Stimulated activated CD4-positive, alpha-beta T cell treated with anti-CD3 and anti-CD28 coated beads, Interleukin-1b, Interleukin-23, amount 100 ng/mL, for 4 hours (primary cell): ENCODE measurements around the gene ETFA.
"Not testable (repeated sequence)": the region's sequence is repeated elsewhere in the genome, so short reads cannot be mapped to it uniquely, and the experiment has no call there.

Experiments
- DNase-seq, 2 donors: peaks; one replicate each; pipeline ENCODE4 v3.0.0-alpha.2; 2020; ENCODE audit warnings: low read depth in 2 of 2

ETFA gene

DNA sequence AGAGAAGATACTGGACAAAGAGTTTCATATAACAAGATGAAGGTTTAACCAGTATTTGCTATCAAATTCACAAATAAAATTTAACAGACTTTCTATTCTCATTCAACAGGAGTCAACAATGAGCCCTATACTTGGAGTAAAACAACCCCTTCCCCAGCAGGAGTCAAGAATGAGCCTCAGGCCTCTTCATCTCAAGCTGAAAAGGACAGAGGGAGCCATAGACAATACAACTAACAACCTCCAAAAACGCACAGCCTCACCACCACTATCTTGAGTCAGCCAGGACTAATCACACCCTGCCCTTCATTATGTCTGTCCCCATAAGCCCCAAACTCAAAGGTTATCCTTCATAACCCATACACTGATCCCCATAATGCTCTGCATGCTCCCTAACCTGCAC, 36.4 kb downstream of the ETFA start:
- no peak for DNase-seq

DNA sequence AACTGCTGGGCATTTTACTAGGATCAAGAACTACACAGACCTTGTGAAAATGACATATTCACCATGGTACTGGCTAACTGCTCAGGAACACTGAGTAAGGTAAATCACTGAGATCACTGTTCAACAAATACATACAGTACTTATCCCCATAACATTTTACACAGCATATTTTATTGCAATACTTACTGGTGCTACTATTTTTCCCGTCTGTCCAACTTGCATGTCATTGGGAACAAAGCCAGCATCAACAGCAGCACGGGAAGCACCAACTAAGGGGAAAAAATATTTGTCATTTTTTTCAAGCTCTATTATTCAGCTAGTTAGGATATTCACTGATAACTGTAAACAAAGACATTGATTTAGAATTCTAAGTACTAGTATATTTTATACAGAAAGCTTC, 37.0 kb downstream of the ETFA start:
- no peak for DNase-seq

DNA sequence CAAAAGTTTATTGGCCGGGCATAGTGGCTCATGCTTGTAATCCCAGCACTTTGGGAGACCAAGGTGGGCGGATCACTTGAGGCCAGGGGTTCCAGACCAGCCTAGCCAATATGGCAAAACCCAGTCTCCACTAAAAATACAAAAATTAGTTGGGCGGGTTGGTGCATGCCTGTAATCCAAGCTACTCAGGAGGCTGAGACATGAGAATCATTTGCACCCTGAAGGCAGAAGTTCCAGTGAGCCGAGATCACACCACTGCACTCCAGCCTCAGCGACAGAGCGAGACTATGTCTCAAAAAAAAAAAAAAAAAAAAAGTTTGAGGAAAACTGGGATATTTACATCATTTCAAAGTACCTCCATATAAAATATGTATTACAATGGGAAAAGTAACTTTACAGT, 40.4 kb downstream of the ETFA start:
- no peak for DNase-seq

DNA sequence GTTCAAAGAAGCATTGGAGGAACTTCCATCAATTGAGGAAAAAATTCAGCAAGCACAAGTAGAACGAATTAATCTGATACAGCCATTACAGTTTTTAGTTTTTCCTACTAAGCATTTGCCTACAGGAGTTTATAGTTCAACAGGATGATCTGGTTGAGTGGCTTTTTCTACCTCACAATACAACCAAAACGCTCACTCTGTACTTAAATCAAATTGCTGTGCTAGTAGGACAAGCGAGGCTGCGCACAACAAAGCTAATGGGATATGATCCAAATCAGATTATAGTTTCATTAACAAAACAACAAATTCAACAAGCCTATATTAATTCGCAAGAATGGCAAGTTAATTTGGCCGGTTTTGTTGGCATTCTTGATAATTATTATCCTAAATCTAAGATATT, 44.2 kb downstream of the ETFA start:
- DNase-seq, result no peak

DNA sequence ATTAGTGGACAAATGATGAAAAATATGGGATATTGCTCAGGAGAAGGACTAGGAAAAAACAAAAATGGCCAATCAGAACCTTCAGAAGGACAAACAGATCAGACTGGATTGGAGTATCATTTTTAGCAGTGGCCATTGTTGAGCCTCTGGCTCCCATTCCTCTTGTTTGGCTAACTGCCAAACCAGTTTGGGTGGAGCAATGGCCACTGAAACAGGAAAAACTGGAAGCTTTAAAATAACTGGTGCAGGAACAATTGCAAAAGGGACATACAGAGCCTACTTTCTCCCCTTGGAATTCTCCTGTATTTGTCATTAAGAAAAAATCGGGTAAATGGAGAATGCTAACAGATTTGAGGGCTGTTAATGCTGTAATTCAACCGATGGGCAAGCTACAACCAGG, 45.5 kb downstream of the ETFA start:
- not testable (repeated sequence) for DNase-seq

DNA sequence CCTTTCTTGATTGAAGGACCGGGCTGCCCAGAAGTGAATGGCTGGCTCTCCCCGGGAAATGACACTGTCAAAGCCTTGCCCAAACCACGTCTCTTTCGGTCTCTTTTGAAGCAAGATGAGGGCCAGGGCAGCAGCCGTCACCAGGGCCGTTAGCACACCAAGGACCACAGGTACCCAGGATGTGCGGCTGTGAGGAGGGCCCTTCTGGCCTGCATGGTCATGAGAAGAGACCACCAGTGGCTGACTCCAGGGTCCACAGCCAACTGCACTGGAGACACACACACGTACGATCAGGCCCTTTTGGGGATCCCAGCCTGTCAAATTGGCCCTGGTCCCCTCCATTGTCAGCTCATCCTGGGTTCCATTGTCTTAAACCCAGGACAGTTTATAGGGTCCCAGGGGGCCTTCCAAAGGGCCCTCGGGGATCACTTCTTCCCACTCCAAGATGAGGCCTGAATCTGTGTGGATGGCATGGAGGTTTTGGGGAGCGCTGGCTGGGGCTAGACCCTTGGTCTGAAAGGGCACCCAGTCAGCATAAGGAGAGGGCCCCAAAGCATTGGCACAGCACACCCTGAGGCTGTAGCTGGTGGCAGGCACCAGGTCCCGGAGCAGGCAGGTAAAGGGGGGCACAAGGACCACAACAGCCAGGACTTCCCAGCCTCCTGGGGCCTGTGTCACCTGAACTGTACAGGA, 50.9 kb downstream of the ETFA start:
- no peak for DNase-seq

DNA sequence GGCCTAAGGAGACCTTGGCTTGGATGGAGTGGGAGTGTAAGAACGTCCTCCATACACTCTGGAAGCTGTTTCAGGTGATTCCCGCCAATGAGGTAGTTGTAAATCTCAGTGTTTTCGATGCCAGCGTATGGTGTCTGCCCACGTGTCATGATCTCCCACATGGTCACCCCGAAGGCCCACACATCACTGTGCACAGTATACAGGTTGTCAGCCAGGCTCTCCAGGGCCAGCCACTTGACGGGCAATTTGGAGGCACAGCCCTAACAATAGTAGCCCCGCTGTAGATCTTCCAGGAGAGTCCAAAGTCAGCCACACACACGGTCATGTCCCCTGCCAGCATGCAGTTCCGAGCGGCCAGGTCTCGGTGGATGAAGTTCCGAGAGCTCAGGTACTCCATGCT, 51.9 kb downstream of the ETFA start:
- DNase-seq, result no peak

DNA sequence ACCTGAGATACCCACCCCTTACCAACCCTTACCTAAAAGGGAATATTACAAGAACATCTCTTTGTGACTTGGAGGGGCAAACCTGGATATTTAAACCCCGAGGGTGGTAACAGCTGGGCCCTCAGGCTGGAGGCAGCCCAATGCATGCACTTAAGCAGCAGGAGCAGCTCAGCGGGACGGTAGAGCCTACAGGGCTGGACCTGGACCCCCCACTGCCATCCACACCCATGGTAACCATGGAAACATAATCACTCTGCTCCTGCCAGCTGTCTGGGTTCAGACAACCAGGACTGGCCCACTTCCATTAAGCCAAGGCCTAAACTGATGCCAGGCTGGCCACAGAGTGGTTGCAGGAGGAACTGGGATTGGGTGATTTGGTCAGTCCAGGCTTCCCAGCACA, 52.8 kb downstream of the ETFA start:
- no peak for DNase-seq

DNA sequence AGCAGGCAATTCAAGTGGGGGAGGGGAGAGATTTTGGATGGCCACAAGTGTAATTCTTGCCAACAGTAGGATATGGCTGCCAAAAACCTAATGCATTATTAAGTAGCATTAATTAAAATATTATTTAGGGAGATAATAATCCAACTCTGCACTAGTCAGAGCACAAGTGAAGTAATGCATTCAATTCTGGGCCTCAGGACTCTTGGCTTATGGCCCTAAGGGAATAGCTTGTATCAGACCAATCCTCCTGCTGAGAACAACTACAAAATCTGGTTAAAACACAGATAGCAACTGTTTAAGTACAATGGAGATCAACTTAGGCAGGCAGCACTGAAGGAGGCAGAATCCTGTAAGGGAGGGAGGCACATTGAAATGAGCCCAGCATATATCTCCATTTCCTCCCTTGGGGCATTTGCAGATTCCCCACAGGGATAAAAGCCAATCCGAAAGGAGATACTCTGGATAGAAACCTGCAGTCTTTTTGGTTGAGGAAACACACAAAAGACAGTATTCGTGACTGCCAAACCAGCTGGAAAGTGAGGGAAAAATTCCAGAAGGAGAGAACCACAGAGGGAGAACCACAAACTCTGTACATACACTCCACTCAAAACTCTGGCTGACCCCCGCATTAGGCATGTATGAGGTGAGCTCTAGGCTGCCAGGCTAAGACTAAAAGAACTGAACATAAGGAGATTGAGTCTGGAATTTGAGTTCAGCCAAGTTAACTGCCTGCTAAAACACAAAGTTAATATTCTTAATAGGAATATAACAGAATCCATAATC, 57.4 kb downstream of the ETFA start:
- DNase-seq, result no peak

DNA sequence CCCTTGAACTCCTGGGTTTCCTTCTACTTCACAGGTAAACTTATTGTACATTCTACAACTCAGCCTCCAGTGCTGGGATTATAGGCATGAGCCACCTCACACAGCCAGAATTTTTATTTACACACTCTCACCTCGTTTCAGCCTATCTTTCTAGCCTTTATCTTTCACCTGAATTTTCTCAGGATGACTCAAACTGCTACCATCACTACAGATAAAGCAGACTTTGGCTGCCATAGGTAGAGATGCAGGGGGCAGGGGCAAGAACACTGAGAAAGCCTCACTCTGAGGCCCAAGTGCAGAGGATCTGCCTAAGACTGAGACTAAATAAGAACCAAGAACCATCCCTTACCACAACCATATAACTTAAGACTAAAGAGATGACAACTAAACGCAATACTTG, 59.0 kb downstream of the ETFA start:
- no peak for DNase-seq

DNA sequence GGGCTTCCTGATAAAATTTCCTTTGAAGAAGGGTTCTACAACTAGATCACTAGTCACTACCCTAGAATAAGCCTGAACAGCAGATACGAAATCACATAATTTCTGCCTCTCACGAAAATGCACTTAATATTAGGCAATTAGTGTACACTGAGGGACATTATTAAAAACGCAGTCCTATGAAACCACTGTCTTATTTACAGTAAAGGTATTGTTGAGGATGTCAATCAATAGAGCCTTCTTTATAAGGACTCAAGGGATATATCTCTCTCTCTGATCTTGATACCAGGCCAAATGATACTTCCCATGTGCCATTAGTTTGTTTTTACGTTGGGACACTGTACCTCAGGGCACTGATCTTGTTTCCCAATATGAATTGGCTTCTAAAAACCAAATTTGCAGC, 59.6 kb downstream of the ETFA start:
- no peak for DNase-seq

DNA sequence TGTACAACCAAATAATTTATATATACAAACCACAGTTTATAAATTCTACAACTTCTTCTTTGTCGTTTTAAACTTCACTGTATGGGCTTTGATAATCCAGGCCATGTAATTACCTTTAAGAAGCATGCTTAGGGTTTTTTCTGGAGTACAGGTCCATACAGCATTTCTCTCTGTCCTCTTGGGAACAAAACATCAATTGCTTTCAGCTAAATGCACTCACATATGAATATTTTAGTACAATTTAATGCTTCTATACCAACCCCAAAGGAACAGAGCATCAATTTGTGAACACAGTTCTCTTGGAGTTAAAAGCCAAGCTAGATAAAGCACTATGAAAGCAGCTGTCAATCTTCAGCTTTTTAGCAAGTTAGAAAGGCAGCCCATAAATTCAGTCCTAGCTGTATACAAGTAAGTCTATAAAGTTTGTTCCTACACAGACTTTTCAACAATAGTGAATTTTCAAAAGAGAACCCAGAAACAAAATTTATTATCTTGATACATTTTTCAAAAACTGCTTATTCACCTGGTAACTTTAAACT, 66.1 kb downstream of the ETFA start:
- DNase-seq, result no peak

DNA sequence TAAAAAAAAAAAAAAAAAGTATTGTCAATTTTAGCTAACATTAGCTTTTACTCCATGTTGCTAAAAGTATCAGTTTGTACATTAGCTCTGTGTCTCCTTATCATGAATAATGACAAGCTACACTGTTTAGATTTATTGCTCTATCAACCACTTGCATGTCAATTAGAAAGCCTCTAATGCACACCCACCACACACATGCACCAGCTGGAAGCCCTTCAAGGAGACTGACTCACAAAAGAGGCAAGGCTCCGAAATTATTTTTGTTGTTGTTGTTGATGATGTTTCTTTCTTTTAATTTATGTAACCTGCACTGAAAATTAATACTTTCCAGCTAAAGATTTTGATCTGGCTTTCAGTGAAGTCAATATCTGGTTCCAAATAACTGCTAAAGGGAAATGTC, 71.5 kb downstream of the ETFA start:
- no peak for DNase-seq

DNA sequence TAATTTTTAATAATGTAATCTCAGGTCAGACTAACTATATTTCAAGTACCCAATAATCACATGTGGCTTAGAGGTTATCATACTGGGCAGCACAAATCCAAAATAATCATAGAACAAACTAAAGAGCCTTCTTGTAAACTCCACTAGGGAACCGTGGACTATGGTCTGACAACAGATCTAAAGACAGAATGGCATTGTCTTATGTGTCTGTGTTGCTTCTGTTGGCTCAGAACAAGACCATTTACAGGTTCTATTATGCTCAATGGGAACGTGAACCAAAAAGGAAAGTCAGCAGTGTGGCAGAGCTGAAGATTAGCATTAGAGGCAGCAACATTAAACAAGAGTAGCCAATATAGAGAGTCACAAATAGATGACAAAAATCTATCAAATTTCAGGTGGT, 74.9 kb downstream of the ETFA start:
- no peak for DNase-seq

DNA sequence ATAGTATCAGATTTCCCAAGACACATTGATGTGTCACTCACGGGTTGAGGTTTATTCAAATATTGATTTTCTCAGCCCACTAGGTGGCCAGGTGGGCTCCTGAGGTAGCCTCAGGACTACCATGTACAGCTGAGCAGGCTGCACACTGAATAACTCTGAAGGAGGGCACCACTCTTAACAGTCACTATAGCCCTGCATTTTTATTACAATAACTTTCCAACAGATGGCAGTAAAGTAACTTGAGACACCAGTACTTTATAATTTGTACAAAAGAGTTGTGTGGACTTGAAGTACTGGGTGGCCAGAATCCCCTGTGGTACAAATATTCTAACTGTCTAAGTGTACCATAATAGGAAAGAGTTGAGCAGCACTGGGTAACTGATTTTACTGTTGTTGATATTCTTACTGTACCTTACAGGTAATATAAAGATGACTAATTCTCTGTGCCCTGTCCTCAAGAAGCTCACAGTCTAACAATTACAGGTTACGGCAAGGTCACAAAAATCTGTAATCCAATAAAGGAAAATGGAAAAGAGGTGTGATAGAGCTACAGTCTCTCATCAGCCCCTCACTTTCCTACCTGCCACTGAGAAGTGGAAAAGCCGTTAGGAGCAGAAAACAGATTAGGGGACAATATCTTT, 76.0 kb downstream of the ETFA start:
- no peak for DNase-seq

DNA sequence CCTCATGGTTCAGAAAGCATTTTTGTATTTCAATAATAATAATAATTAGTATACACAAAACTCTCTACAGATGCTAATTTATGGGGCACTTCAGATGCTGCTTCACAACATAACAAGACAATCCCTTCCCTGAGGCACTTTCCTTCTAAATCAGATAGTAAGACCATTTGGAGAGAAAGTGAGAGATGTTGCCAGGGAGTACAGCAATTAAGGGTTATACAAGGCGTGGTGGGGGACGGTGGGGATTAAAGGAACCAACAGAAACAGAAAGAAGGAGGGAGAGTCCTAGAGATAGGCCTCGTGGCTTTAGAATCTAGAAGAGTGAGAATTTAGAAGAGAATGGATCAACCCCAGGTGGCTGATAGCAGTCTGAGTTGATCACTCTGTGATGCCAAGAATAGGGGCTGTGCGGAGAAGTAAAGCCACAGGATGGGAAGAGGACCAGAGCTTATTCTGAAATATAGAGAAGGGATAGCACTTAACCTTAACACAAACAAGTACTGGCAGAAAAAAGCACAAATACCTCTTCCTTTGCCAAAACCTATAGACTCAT, 76.9 kb downstream of the ETFA start:
- DNase-seq, result no peak

DNA sequence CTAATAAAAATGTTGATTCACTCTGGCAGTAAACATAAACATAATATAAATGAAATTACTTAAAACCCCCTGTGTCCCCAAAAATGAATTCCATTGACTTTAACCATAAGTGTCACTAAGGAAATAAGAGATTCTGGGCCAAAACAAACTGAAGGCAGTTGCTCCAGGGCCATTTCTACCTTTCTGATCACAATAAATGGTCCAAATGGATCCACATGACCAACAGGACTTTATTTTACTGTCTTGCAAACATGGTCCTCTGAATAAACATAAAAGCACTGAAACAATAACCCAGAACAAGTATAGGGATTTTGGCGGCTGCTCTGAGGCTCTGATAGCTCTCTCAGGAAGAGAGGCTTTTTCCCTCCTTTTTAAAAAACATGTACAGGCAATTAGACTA, 77.3 kb downstream of the ETFA start:
- DNase-seq, result no peak

DNA sequence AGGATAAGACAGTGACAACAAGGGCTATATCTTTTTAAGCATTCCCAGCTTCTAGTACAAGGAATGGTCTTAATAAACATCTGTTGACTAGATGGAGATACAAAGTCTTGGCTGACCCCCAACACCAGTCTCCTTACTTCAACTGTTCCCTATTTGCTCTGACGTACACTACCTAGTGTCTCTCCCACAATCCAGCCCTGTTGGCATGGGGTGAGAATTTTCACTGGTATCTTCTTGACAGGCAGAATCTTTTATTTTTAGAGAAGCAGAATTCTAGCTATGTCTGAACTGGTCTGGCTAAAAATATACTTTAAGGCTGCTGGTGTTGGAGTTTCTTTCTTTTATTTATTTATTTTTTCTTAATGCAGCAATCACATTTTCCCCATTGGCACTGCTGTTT, 82.0 kb downstream of the ETFA start:
- no peak for DNase-seq

DNA sequence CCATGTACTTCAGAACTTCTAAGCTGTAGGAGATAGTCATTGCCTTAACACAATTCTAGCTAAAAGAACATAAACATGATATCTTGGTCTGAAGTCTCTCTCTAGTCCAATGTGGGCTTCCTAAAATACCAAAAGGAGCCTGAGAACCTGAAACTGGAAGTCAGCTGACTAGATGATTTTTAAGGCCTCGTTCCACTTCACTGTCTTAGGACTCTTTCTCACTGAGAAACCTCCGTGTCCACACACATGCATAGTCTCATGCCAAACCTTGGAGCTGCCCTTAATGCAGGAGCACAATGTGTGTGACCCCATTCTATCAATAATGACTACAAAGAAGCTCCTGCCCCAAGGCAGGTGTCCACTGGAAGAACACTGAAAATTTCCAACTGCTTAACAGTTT, 87.7 kb downstream of the ETFA start:
- DNase-seq, result no peak

DNA sequence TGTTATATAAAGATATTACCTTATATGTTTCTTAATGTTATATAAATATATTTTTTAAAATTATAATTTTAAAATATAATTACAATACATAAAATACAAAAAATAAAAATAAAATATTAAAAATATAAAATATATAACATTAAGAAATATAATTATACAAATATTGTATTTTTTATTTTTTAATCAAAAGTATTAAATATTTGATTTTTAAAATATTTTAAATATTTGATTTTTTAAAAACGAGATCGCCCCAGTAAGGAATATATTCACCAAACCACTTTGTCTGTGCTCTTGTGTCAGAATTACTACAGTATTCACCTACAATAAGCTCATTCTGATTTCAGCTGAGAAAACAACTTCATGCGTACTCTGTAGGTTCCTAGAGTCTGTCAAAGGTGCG, 89.1 kb downstream of the ETFA start:
- no peak for DNase-seq

DNA sequence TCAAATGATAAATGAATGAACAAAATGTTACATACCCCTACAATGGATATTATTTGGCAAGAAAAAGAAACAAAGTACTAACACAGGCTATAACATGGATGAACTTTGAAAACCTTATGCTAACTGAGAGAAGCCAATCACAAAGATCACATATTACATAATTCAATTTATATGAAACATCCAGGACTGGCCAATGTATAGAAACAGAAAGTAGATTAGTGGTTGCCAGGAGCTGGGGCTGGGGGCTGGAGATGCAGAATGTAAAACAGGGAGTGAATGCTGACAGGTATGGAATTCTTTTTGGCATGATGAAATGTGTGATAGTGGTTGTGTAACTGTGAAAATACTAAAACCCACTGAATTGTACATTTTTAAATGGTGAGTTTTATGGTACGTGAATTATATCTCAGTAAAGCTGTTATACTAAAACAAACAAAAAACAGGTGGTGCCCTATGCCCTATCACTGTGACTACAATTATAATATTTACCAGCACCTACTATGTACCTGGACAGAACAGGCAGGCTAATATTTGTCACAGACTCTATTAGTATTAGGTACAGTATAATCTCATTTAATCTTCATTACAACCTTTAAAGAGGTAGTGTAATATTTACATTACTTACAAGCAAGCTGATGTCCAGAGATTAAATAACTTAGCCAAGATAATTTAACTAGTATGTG, 90.0 kb downstream of the ETFA start:
- DNase-seq, result no peak

DNA sequence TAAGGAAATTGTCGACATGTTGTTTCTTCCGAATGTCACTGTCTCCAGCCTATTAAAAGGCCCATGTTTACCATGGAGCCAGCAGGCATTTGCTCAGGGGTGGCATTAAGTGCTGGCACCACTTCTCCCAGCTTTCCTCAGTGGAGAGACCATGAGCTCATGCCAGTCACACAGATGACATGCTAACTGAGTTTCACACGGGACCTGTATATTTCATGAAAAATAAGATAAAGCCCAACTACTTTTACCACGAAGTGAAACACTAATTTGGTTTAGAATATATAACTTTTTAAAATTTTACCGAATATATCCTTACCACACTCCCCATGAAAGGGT, 93.4 kb downstream of the ETFA start:
- DNase-seq, result no peak
